OCI-LY3 (cell line): ENCODE results near the gene EXD2.
"Not testable (repeated sequence)": the region's sequence is repeated elsewhere in the genome, so short reads cannot be mapped to it uniquely, and the experiment has no call there.

ENCODE experiments used
- CTCF ChIP-seq: fragments of 200-600, 300-600 bp; sonication (generic); IDR thresholded peaks from 2 replicates; pipeline ENCODE4 v1.5.1; 2014; ENCODE audit warnings: antibody characterized with exemption, low read length, low read depth
- EZH2phosphoT487 ChIP-seq: fragments of 200-600 bp; shearing (Covaris generic); IDR thresholded peaks from 2 replicates; pipeline ENCODE4 v1.6.1; 2018; ENCODE audit warnings: antibody characterized with exemption, mixed run types, low read depth

GRCh38 chr14:69165787-69166186 is 25.5 kb upstream of the EXD2 start:
- not testable (repeated sequence) for TF ChIP-seq CTCF, EZH2phosphoT487
